GM11168 (cell line): ENCODE measurements around the gene NELL1.

ENCODE experiments used
- in situ Hi-C: fragments of 300-500 bp; cut with MboI; formaldehyde crosslinking; loops from one replicate; pipeline ENCODE4 v1.12.0; 2022; ENCODE audit warnings: low sequenced_read_pairs; ENCODE audit not compliant: unreplicated experiment

Gene NELL1

GRCh38 chr11:21566521-21567117 lies 897.2 kb downstream of the NELL1 start:
- in situ Hi-C loops, result no loop called here

DNA sequence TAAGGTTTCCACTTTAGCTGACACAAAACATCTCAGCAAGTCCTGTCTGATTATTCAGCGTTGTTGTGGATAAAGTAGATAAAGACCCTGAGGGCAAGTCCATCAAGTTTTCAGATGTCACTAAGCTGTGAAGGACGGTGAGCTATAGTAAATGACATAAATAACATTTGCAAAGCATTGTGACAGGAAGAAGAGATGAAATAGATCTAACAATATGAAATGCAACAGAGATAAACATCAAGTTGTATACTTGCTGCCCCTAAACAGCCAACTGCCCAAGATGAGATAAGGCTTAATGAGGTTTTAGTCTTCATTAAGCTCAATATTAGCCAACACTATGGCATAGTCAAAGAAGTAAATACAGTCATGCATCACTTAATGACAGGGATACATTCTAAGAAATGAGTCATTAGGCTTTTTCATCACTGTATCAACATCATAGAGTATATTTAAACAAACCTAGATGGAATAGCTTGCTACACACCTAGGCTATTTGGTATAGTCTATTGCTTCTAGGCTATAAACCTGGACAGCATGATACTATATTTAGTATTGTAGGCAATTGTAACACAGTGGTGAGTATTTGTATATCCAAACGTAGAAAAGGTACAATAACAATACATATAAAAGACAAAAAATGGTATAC lies 898.4 kb downstream of the NELL1 start:
- in situ Hi-C loops, result no loop called here

- in situ Hi-C loops, result no loop called here
These were observed 902.8 kb downstream of the NELL1 start for GRCh38 chr11:21572210-21572609.

DNA sequence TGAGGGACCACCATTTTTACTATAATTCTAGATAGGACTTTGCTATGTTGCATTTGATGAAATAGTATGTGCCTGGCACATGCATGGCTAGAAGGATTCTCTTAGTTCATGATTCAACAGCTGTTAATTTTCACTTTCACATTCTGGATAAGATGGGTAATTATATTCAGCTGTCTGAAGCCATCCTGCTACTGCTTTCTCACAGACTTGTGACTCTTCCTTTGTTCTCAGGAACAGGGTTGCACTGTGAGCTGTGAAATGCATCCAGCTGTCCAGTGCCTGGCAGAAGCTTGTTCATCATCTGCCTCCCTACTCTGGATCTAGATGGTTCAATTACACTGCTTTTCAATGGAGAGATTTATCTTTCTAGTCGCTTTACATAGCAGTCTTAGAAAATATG lies 913.4 kb downstream of the NELL1 start:
- in situ Hi-C loops, result no loop called here

GRCh38 chr11:21588754-21589153 lies 919.4 kb downstream of the NELL1 start:
- in situ Hi-C loops, result no loop called here

- in situ Hi-C loops, result no loop called here
These were observed 933.3 kb downstream of the NELL1 start for GRCh38 chr11:21602699-21603098.

DNA sequence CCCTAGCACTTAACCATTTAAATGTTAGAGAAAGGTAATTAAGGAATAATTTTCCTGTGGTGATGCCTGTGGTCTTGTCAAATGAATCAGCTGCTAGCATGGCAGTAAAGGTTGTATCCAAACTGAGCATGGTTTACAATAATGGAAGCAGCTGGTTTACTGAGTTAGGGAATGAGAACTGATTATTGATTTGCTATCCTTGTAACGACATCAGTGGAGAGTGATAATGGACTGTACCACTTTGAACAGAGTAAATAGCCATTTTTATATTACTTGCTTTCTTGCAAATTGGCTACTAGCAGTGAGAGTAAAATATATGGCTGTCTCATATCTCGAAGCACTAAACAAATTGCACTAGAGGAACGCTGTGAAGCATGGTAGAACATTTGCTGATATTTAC lies 934.5 kb downstream of the NELL1 start:
- in situ Hi-C loops, result no loop called here

DNA sequence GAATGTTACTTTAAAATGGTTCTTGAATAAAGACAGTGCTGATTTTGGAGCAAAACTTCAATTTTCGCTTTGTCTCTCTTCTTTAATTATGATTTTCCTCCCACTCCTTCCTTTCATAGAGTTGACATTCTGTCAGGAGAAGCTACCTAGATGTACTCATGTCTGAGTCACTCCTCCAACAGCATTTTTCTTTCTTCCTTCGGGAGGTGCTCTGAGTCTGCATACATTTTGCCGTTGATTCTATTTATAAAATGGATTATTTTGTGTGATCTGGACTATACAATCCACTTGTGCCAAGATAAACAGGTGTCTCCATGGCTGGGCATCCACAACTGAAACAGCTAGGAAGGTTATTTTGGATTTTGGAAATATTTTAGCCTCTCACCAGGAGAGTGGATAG lies 935.2 kb downstream of the NELL1 start:
- in situ Hi-C loops, result no loop called here

DNA sequence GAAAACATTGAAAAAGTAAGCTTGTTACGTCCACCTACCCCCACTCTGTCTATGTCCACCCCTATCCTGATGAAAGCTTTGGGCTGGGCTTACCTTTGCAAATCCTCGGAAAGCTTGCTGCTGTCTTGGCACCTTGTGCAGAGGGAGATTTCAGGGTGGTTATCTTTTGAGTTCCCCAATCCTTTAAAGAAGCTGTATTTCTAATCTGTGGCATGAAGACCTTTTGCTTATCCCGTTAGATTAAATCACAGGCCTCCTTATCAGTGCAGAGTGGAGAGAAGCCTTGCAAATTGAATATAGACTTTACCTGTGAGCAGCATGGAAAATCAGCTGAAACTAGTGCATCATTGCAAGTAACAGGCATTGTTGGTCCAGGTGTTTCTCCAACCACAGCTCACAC lies 942.9 kb downstream of the NELL1 start:
- in situ Hi-C loops, result no loop called here

- in situ Hi-C loops, result no loop called here
These were observed 945.6 kb downstream of the NELL1 start for GRCh38 chr11:21614961-21615360.

GRCh38 chr11:21615955-21616371 lies 946.6 kb downstream of the NELL1 start:
- in situ Hi-C loops, result no loop called here

GRCh38 chr11:21622566-21622965 lies 953.2 kb downstream of the NELL1 start:
- in situ Hi-C loops, result no loop called here

- in situ Hi-C loops, result no loop called here
These were observed 953.6 kb downstream of the NELL1 start for GRCh38 chr11:21622995-21623394.
